Panc1 (cell line): ENCODE measurements around the gene SPTBN1. TPM values are rescaled to one million over a fixed set of nuclear protein-coding genes. Genes with fewer than 3 reads are reported as not detected.

ENCODE experiments used
- ATAC-seq: fragments of 200-7000 bp; cut with Tn5 transposase; 2 replicates; pipeline ENCODE4 v1.9.1; 2020; ENCODE audit warnings: mild to moderate bottlenecking, moderate library complexity
- BruUV-seq: library from RNA; stranded (reverse); fragments of 400-500 nt; replicated peaks from 2 replicates; lab custom pipeline; 2021; lab: Mats Ljungman, UMichigan
- CTCF ChIA-PET: fragments of 300-600 bp; sonication (Branson Sonifier 250); formaldehyde crosslinking; loops from one replicate; lab custom pipeline; 2022; ENCODE audit warnings: antibody characterized with exemption; lab: Charles Lee
- POLR2A ChIA-PET: fragments of 300-600 bp; sonication (Branson Sonifier 250); formaldehyde crosslinking; loops from one replicate; lab custom pipeline; 2022; ENCODE audit warnings: antibody characterized with exemption; lab: Charles Lee
- DNase-seq: peaks from one replicate; pipeline ENCODE4 v3.0.0-alpha.2; 2010; ENCODE audit warnings: low read depth, low spot score
- H3K27ac ChIP-seq: 2 replicates; pipeline ENCODE4 v1.5.1; 2011; ENCODE audit warnings: mild to moderate bottlenecking, low read length, inconsistent platforms
- H3K27me3 ChIP-seq: fragments of 200-500 bp; sonication (Bioruptor generic); 2 replicates; pipeline ENCODE4 v1.6.0; 2014; ENCODE audit warnings: low read length, inconsistent platforms; ENCODE audit not compliant: control insufficient read depth, insufficient read depth
- H3K36me3 ChIP-seq: fragments of 200-500 bp; sonication (Bioruptor generic); 2 replicates; pipeline ENCODE4 v1.5.1; 2014; ENCODE audit warnings: inconsistent platforms, mild to moderate bottlenecking, low read length, moderate library complexity; ENCODE audit not compliant: control insufficient read depth, insufficient read depth
- H3K4me1 ChIP-seq: 2 replicates; pipeline ENCODE4 v1.5.1; 2011; ENCODE audit warnings: inconsistent platforms, mild to moderate bottlenecking, low read length, moderate library complexity; ENCODE audit not compliant: control insufficient read depth, insufficient read depth
- H3K4me3 ChIP-seq, 2 experiments: 2 replicates each; pipeline ENCODE4 v1.5.1; 2011 to 2012; ENCODE audit warnings: low read depth in 2 of 2, low read length in 2 of 2, mild to moderate bottlenecking in 2 of 2, inconsistent platforms in 1 of 2, moderate library complexity in 1 of 2
- H3K9me3 ChIP-seq: fragments of 200-500 bp; sonication (Bioruptor generic); 2 replicates; pipeline ENCODE4 v1.5.1; 2014; ENCODE audit warnings: low read depth, mild to moderate bottlenecking, inconsistent platforms, low read length, moderate library complexity; ENCODE audit not compliant: control insufficient read depth, insufficient read depth
- POLR2AphosphoS5 ChIP-seq: IDR thresholded peaks from 2 replicates; pipeline ENCODE4 v1.6.1; 2012; ENCODE audit warnings: mild to moderate bottlenecking, low read depth, low read length, moderate library complexity
- SIN3A ChIP-seq: IDR thresholded peaks from 2 replicates; pipeline ENCODE4 v1.6.1; 2012; ENCODE audit warnings: low read depth, mild to moderate bottlenecking, low read length, moderate library complexity, borderline replicate concordance; ENCODE audit not compliant: insufficient read depth
- TCF7L2 ChIP-seq: IDR thresholded peaks from 2 replicates; pipeline ENCODE4 v1.6.1; 2011; ENCODE audit warnings: mild to moderate bottlenecking, low read depth, low read length, inconsistent platforms
- in situ Hi-C: cut with HindIII; loops from 2 replicates; pipeline ENCODE4 v1.10.0; 2016; ENCODE audit warnings: low sequenced_read_pairs, low pct_unique_long_range_greater_than_20kb
- intact Hi-C: fragments of 100-400 bp; cut with micrococcal nuclease; formaldehyde crosslinking; loops from one replicate; pipeline ENCODE4 v1.10.0; 2022; ENCODE audit not compliant: unreplicated experiment
- total RNA-seq: library from RNA; stranded (reverse); gene quantifications from one replicate; pipeline ENCODE4 v1.2.1, GENCODE V29; 2021; ENCODE audit not compliant: unreplicated experiment
- TF ChIP-seq, protein P1 (sequence below): fragments of 450-650 bp; IDR thresholded peaks from 2 replicates; pipeline ENCODE4 v1.5.1; 2017; ENCODE audit warnings: mild to moderate bottlenecking
- TF ChIP-seq, protein P2 (sequence below), 2 experiments: IDR thresholded peaks; 2 replicates each; pipeline ENCODE4 v1.6.1; 2011 to 2012; ENCODE audit warnings: low read depth in 2 of 2, control low read depth in 1 of 2, low read length in 1 of 2, mild to moderate bottlenecking in 1 of 2, moderate library complexity in 1 of 2; ENCODE audit not compliant: insufficient read depth in 1 of 2

The SPTBN1 gene
- total RNA-seq, 1 experiment from 2014 or later = 169 TPM

DNA sequence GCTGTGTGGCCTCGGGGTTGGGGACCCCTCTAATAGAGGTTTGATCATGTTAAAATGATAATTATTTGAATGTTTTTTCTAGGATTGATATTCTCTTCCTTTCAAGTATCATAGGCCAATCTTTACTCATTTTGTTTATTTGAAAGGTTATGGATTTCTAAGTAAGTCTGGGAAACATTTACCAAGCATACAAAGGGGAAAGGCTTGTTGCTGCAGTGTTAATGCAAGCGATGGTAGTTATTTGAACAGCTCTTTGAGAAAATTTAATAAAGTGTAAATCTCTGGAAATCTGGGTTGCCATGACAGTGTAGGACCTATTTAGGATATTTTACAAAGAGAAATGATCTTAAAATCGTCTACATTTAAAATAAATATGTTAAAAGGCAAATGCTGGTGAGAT is 56.1 kb downstream of the SPTBN1 start:
- BruUV-seq = no TSS peak
- POLR2A ChIA-PET = no interaction called here

DNA sequence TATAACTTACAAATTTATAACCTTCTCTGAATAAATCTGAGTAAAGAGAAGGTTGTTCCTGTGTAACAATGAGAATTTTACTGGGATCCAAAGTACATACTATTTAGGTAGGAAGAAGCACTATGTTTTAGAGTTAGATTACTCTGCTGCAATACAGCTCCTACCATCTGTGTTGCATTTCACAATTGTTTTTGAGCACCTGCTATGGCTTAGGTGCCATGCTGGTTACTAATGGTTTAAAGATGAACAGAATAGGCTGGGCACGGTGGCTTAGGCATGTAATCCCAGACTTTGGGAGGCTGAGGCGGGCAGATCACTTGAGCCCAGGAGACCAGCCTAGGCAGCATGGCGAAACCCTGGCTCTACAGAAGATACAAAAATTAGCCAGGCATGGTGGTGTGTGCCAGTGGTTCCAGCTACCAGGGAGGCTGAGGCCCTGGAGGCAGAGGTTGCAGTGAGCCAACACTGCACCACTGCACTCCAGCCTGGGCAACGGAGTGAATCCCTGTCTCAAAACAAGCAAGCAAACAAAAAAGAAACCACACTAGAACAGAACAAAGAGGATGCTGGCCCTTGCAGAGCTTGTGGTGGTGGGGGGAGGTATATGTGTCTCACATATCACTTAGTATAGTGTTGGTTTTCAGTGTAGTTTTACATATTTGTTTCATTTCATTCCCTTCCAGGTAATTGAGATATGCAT is 56.7 kb downstream of the SPTBN1 start:
- intact Hi-C loops (no loop called here), in situ Hi-C loops (no loop called here)
- POLR2A ChIA-PET = no interaction called here

More for the DNA sequence above, 56.1 kb downstream of the SPTBN1 start:
- TF ChIP-seq, protein P1, sequence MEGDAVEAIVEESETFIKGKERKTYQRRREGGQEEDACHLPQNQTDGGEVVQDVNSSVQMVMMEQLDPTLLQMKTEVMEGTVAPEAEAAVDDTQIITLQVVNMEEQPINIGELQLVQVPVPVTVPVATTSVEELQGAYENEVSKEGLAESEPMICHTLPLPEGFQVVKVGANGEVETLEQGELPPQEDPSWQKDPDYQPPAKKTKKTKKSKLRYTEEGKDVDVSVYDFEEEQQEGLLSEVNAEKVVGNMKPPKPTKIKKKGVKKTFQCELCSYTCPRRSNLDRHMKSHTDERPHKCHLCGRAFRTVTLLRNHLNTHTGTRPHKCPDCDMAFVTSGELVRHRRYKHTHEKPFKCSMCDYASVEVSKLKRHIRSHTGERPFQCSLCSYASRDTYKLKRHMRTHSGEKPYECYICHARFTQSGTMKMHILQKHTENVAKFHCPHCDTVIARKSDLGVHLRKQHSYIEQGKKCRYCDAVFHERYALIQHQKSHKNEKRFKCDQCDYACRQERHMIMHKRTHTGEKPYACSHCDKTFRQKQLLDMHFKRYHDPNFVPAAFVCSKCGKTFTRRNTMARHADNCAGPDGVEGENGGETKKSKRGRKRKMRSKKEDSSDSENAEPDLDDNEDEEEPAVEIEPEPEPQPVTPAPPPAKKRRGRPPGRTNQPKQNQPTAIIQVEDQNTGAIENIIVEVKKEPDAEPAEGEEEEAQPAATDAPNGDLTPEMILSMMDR = no peak
- TF ChIP-seq SIN3A (no peak), POLR2AphosphoS5 (no peak), TCF7L2 (no peak)
- TF ChIP-seq, protein P2, sequence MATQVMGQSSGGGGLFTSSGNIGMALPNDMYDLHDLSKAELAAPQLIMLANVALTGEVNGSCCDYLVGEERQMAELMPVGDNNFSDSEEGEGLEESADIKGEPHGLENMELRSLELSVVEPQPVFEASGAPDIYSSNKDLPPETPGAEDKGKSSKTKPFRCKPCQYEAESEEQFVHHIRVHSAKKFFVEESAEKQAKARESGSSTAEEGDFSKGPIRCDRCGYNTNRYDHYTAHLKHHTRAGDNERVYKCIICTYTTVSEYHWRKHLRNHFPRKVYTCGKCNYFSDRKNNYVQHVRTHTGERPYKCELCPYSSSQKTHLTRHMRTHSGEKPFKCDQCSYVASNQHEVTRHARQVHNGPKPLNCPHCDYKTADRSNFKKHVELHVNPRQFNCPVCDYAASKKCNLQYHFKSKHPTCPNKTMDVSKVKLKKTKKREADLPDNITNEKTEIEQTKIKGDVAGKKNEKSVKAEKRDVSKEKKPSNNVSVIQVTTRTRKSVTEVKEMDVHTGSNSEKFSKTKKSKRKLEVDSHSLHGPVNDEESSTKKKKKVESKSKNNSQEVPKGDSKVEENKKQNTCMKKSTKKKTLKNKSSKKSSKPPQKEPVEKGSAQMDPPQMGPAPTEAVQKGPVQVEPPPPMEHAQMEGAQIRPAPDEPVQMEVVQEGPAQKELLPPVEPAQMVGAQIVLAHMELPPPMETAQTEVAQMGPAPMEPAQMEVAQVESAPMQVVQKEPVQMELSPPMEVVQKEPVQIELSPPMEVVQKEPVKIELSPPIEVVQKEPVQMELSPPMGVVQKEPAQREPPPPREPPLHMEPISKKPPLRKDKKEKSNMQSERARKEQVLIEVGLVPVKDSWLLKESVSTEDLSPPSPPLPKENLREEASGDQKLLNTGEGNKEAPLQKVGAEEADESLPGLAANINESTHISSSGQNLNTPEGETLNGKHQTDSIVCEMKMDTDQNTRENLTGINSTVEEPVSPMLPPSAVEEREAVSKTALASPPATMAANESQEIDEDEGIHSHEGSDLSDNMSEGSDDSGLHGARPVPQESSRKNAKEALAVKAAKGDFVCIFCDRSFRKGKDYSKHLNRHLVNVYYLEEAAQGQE (IDR thresholded peaks at IDR 0.05; ENCODE audit: insufficient read depth in 1 of 2, low read depth in 2 of 2, low read length in 1 of 2) = no peak
- in situ Hi-C loops (no loop called here), intact Hi-C loops (no loop called here)
- H3K4me1 ChIP-seq = no peaks in the 10 kb centered on the region
- CTCF ChIA-PET = no interaction called here
- no peaks in the 10 kb centered on the region for H3K36me3 ChIP-seq
- no peaks in the 10 kb centered on the region for H3K27me3 ChIP-seq
- no peak overlapping the region for H3K27ac ChIP-seq
- H3K9me3 ChIP-seq = no peaks in the 10 kb centered on the region
- ATAC-seq (no peak), DNase-seq (no peak)
- H3K4me3 ChIP-seq = no peak overlapping the region

More for the DNA sequence above, 56.7 kb downstream of the SPTBN1 start:
- H3K27me3 ChIP-seq = no peaks in the 10 kb centered on the region
- BruUV-seq = no TSS peak
- H3K4me3 ChIP-seq = no peak overlapping the region
- DNase-seq (no peak), ATAC-seq (no peak)
- H3K36me3 ChIP-seq = no peaks in the 10 kb centered on the region
- H3K4me1 ChIP-seq = no peaks in the 10 kb centered on the region
- CTCF ChIA-PET = no interaction called here
- H3K27ac ChIP-seq = no peak overlapping the region
- TF ChIP-seq TCF7L2 = no peak
- TF ChIP-seq SIN3A = no peak
- TF ChIP-seq, protein P1 = no peak
- TF ChIP-seq, protein P2 (IDR thresholded peaks at IDR 0.05; ENCODE audit: insufficient read depth in 1 of 2, low read depth in 2 of 2, low read length in 1 of 2) = no peak
- no peak for TF ChIP-seq POLR2AphosphoS5
- H3K9me3 ChIP-seq = no peaks in the 10 kb centered on the region
